ENCODE results near the gene PEDS1.
A peak's percentile ranks its signal among the peaks of the same experiment; 100 is the strongest.

DNA sequence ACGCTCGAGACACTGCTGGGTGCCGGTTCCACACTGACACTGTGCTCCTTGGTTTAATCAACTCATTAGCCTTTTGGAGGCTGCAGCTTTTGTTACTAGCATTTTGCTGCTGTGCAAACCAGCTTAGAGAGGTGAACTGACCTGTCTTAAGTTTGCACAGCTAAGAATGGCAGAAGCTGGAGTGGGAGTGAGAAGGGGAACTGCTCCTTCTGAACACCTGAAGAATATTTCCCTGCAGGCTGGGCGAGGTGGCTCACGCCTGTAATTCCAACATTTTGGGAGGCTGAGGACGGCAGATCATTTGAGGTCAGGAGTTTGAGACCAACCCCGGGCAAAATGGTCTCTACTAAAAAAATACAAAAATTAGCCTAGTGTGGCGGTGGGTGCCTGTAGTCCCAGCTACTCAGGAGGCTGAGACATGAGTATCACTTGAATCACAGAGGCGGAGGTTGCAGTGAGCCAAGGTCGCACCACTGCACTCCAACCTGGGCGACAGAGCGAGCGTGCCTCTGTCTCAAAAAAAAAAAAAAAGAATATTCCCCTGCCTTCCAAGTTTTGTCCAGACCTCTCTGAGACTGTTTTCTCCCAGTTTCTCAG is 42.1 kb upstream of the PEDS1 start:
- TF ChIP-seq, protein P1, sequence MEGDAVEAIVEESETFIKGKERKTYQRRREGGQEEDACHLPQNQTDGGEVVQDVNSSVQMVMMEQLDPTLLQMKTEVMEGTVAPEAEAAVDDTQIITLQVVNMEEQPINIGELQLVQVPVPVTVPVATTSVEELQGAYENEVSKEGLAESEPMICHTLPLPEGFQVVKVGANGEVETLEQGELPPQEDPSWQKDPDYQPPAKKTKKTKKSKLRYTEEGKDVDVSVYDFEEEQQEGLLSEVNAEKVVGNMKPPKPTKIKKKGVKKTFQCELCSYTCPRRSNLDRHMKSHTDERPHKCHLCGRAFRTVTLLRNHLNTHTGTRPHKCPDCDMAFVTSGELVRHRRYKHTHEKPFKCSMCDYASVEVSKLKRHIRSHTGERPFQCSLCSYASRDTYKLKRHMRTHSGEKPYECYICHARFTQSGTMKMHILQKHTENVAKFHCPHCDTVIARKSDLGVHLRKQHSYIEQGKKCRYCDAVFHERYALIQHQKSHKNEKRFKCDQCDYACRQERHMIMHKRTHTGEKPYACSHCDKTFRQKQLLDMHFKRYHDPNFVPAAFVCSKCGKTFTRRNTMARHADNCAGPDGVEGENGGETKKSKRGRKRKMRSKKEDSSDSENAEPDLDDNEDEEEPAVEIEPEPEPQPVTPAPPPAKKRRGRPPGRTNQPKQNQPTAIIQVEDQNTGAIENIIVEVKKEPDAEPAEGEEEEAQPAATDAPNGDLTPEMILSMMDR (conservative IDR thresholded peaks at IDR 0.05; ENCODE audit: low read depth, low read length) = no peak
- TF ChIP-seq RAD21 (IDR thresholded peaks at IDR 0.05; ENCODE audit: low read length) = 0 out of 2 replicates have a peak, but pooled peaks have one; percentile 0
- TF ChIP-seq POLR2A (IDR thresholded peaks at IDR 0.05; ENCODE audit: low read depth, low read length) = peak; percentile 80; the same call in 1 of the 2 replicates
- TF ChIP-seq NFE2L2 (IDR thresholded peaks at IDR 0.05; ENCODE audit: low read depth, low read length) = no peak
- TF ChIP-seq, protein P2, sequence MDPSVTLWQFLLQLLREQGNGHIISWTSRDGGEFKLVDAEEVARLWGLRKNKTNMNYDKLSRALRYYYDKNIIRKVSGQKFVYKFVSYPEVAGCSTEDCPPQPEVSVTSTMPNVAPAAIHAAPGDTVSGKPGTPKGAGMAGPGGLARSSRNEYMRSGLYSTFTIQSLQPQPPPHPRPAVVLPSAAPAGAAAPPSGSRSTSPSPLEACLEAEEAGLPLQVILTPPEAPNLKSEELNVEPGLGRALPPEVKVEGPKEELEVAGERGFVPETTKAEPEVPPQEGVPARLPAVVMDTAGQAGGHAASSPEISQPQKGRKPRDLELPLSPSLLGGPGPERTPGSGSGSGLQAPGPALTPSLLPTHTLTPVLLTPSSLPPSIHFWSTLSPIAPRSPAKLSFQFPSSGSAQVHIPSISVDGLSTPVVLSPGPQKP (IDR thresholded peaks at IDR 0.05; ENCODE audit: borderline replicate concordance, low read depth, low read length) = no peak
- TF ChIP-seq CEBPB (IDR thresholded peaks at IDR 0.05; ENCODE audit: low read depth, low read length) = no peak
- no peak for TF ChIP-seq MAZ (IDR thresholded peaks at IDR 0.05; ENCODE audit: borderline replicate concordance, low read depth, low read length)
- no peak for TF ChIP-seq MXI1 (IDR thresholded peaks at IDR 0.05; ENCODE audit: borderline replicate concordance, low read depth, low read length)

Measured in IMR-90 (cell line).